Karpas-422 (cell line): ENCODE data around the gene ZNF19. TPM values are rescaled to one million over a fixed set of nuclear protein-coding genes. Genes with fewer than 3 reads are reported as not detected.

Source experiments
- DNase-seq: peaks from one replicate; pipeline ENCODE4 v3.0.0-alpha.2; 2015
- H2AFZ ChIP-seq: fragments of 200-600 bp; sonication (generic); 2 replicates; pipeline ENCODE4 v1.6.1; 2014; ENCODE audit warnings: antibody characterized with exemption, low read length, mixed read lengths
- H3K27ac ChIP-seq: fragments of 200-600 bp; sonication (generic); 2 replicates; pipeline ENCODE4 v1.5.1; 2014; ENCODE audit warnings: mild to moderate bottlenecking, low read length, moderate library complexity
- H3K27me3 ChIP-seq: fragments of 200-600 bp; sonication (generic); 2 replicates; pipeline ENCODE4 v1.6.1; 2014; ENCODE audit warnings: low read length, mixed read lengths
- H3K36me3 ChIP-seq: fragments of 200-600 bp; sonication (generic); 2 replicates; pipeline ENCODE4 v1.6.1; 2014; ENCODE audit warnings: low read length, mixed read lengths; ENCODE audit not compliant: insufficient read depth
- H3K4me1 ChIP-seq: fragments of 200-600 bp; sonication (generic); 2 replicates; pipeline ENCODE4 v1.6.1; 2014; ENCODE audit warnings: mild to moderate bottlenecking, low read length, mixed read lengths
- H3K4me2 ChIP-seq: fragments of 200-600 bp; sonication (generic); 2 replicates; pipeline ENCODE4 v1.6.1; 2014; ENCODE audit warnings: low read length, low read depth, mild to moderate bottlenecking; ENCODE audit not compliant: poor library complexity, severe bottlenecking
- H3K4me3 ChIP-seq: fragments of 200-600 bp; sonication (generic); 2 replicates; pipeline ENCODE4 v1.5.1; 2014; ENCODE audit warnings: mild to moderate bottlenecking, antibody characterized with exemption, low read length, mixed read lengths
- H3K79me2 ChIP-seq: fragments of 200-600 bp; sonication (generic); 2 replicates; pipeline ENCODE4 v1.6.1; 2014; ENCODE audit warnings: mild to moderate bottlenecking, low read length, mixed read lengths
- H3K9ac ChIP-seq: fragments of 200-600 bp; sonication (generic); 2 replicates; pipeline ENCODE4 v1.6.0; 2014; ENCODE audit warnings: low read length
- H3K9me2 ChIP-seq: fragments of 200-600 bp; sonication (generic), shearing (Covaris generic); replicated peaks from 2 replicates; pipeline ENCODE4 v1.6.0; 2014; ENCODE audit warnings: mild to moderate bottlenecking, low read length, moderate library complexity; ENCODE audit not compliant: insufficient read depth
- H3K9me3 ChIP-seq: fragments of 300-700, 200-600 bp; sonication (generic); 2 replicates; pipeline ENCODE4 v1.6.1; 2014; ENCODE audit warnings: low read length, mixed read lengths
- H4K20me1 ChIP-seq: fragments of 200-600 bp; sonication (generic); 2 replicates; pipeline ENCODE4 v1.6.1; 2014; ENCODE audit warnings: mild to moderate bottlenecking, antibody characterized with exemption, low read length, low read depth; ENCODE audit not compliant: insufficient read depth
- total RNA-seq: library from RNA; depleted of rRNA; stranded (reverse); fragments of >200 nt; shearing (Covaris generic); gene quantifications from 2 replicates; pipeline ENCODE4 v1.2.3, GENCODE V29; 2014; ENCODE audit warnings: low replicate concordance

The ZNF19 gene
- total RNA-seq, 1 experiment from 2014 or later = 6.6 TPM

- Histone ChIP-seq H4K20me1 (no peaks in the 10 kb centered on the region), H3K9me2 (no peaks in the 10 kb centered on the region), H3K4me3 (no peak overlapping the region), H3K4me1 (no peaks in the 10 kb centered on the region), H2AFZ (no peak overlapping the region), H3K4me2 (no peak overlapping the region), H3K9ac (no peak overlapping the region), H3K9me3 (peaks cover 48% of the 10 kb centered on the region), H3K27me3 (no peaks in the 10 kb centered on the region), H3K79me2 (no peaks in the 10 kb centered on the region), H3K36me3 (peaks cover 55% of the 10 kb centered on the region), H3K27ac (no peak overlapping the region)
- DNase-seq = no peak
These were observed 40.8 kb downstream of the ZNF19 start for GRCh38 chr16:71448274-71448866.

DNA sequence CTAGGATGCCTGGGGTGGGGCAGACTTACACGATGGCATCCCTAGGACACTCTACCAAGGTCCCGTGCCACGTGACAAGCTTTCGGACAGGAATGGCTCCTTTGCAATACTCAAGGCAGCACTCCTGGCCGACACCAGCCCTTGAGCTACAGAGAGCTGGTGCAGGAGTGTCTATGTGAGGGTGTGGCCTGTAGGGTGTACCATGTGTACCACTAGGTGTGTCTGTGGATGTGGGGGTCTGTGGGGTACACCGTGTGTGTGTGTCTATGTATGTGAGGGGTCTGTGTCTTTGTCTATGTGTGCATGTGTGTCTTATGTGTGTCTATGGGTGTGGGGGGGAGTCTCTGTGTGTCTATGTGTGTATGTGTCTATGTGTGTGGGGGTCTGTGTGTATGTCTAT, 45.4 kb downstream of the ZNF19 start:
- Histone ChIP-seq H3K4me1 (no peaks in the 10 kb centered on the region), H3K4me2 (no peak overlapping the region), H4K20me1 (no peaks in the 10 kb centered on the region), H3K36me3 (peaks cover 10% of the 10 kb centered on the region), H3K9me3 (peaks cover 20% of the 10 kb centered on the region), H2AFZ (no peak overlapping the region), H3K79me2 (no peaks in the 10 kb centered on the region), H3K9ac (no peak overlapping the region), H3K4me3 (no peak overlapping the region), H3K9me2 (no peaks in the 10 kb centered on the region), H3K27ac (no peak overlapping the region), H3K27me3 (no peaks in the 10 kb centered on the region)
- no peak for DNase-seq

- Histone ChIP-seq H3K9ac (no peak within 1 kb of the TSS), H3K9me2 (no peaks in the 10 kb centered on the region), H3K27ac (no peak within 1 kb of the TSS), H3K79me2 (no peaks in the 10 kb centered on the region), H3K4me1 (no peaks in the 10 kb centered on the region), H3K4me2 (no peak within 1 kb of the TSS), H3K9me3 (peaks cover 5% of the 10 kb centered on the region), H2AFZ (no peak within 1 kb of the TSS), H4K20me1 (no peaks in the 10 kb centered on the region), H3K27me3 (no peaks in the 10 kb centered on the region), H3K36me3 (no peaks in the 10 kb centered on the region), H3K4me3 (no peak within 1 kb of the TSS)
- no peak for DNase-seq
These were observed 47.1 kb downstream of the ZNF19 start, which contains the start of gene TLE7 for GRCh38 chr16:71442051-71442440. TSS of gene TLE7 (minus strand) at chr16:71442054. CDS start at chr16:71433324, 8,730 bp downstream.

DNA sequence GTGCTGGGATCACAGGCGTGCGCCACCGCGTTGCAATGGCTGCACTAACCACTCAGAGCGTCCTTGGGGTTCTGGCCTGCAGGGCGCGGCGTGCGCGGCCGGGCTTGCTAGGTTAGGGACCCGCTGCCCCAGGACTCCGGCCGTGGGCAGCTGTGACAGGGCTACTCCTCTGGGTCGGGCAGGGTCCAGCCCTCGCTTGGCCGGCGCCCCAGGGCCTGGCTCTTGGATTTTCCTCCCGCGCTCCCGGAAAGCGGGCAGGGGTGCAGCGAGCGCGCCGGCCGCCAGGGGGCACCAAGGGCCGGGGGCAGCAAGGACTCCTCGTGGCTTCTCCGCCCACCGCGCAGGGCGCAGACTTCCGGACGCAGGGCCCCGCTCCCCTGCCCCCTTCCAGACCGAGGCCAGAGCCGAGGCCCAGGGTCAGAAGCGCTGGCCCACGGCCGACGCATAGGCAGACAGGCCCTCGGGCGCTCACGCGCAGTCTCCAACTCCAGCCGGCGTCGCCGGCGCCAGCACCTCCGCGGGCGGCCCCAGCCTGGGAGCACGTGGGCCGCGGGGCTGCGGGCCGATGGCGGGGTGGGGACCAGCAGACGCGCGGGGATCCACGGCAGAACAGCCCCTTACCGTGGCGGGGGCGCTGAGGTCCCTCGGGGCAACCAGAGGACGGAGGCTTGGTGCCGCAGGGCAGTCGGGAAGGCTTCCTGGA, 47.6 kb downstream of the ZNF19 start:
- H3K36me3 ChIP-seq = no peaks in the 10 kb centered on the region
- DNase-seq = no peak

DNA sequence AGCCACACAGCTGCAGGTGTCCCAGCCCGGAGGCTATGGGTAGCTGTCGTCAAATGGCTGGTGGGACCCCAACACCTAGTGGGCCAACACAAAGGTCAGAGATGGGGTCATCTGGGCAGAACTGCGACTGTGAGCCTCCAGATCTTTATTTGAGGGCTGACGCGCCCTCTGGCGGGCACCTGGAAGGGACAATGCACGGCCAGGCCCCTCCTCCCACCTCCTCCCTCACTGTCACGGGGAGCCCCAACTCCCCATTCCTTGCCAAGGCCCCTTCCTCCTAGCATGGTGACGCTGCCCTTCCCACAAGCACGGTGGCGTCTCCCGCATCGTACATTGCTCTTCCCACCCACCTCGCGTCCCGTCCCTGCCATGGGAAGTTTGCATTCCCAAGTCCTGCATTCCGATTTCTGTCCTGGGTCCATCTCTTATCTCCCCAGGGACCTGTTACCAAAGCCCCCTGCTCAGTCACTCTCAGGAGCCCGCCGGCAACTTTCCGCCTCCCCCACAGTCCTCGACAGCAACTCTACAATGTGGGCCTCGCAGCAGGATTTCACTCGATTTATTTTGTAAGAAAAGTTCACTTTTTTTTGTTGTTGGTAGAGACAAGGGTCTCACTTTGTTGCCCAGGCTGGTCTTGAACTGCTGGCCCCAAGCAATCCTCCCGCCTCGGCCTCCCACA, 48.3 kb downstream of the ZNF19 start:
- no peaks in the 10 kb centered on the region for H3K79me2 ChIP-seq
- H3K9me3 ChIP-seq = no peaks in the 10 kb centered on the region
- no peak overlapping the region for H3K4me2 ChIP-seq
- H3K9me2 ChIP-seq = no peaks in the 10 kb centered on the region
- no peaks in the 10 kb centered on the region for H4K20me1 ChIP-seq
- H3K4me3 ChIP-seq = no peak overlapping the region
- H3K4me1 ChIP-seq = no peaks in the 10 kb centered on the region
- H3K27ac ChIP-seq = no peak overlapping the region
- DNase-seq = peak; percentile 67
- H3K27me3 ChIP-seq = no peaks in the 10 kb centered on the region
- no peak overlapping the region for H2AFZ ChIP-seq
- no peak overlapping the region for H3K9ac ChIP-seq
- no peaks in the 10 kb centered on the region for H3K36me3 ChIP-seq

More for the DNA sequence above, 47.6 kb downstream of the ZNF19 start:
- Histone ChIP-seq H3K9me2 (no peaks in the 10 kb centered on the region), H3K27me3 (no peaks in the 10 kb centered on the region), H3K27ac (no peak overlapping the region), H4K20me1 (no peaks in the 10 kb centered on the region), H3K4me3 (no peak overlapping the region), H2AFZ (no peak overlapping the region), H3K4me2 (no peak overlapping the region), H3K79me2 (no peaks in the 10 kb centered on the region), H3K9me3 (no peaks in the 10 kb centered on the region; the same call in 1 of the 2 replicates), H3K9ac (no peak overlapping the region), H3K4me1 (no peaks in the 10 kb centered on the region)

DNA sequence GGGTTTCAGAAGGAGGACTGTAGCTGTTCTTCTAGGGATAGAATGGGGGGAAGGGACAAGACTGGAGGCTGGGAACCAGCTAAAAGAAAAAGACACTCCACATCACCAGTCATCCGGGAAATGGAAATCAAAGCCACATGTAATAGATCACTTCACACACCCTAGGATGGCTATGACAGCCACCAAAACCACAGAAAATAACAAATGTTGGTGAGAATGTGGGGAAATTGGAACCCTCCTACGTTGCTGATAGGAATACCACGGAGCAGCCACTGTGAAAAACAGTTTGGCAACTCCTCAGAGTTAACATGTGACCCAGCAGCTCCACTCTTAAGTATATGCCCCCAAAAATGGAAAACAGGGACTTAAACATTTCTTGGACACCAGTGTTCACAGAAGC, 49.6 kb downstream of the ZNF19 start:
- Histone ChIP-seq H3K36me3 (no peaks in the 10 kb centered on the region), H3K27me3 (no peaks in the 10 kb centered on the region), H3K4me2 (no peak overlapping the region), H3K9ac (no peak overlapping the region), H3K4me1 (no peaks in the 10 kb centered on the region), H2AFZ (no peak overlapping the region), H3K79me2 (no peaks in the 10 kb centered on the region), H3K27ac (no peak overlapping the region), H3K4me3 (no peak overlapping the region), H3K9me3 (no peaks in the 10 kb centered on the region), H3K9me2 (no peaks in the 10 kb centered on the region), H4K20me1 (no peaks in the 10 kb centered on the region)
- no peak for DNase-seq

- H3K9me2 ChIP-seq = no peaks in the 10 kb centered on the region
These were observed 52.7 kb downstream of the ZNF19 start for GRCh38 chr16:71436473-71436872.

GRCh38 chr16:71432906-71433305, 56.2 kb downstream of the ZNF19 start:
- Histone ChIP-seq H3K4me2 (no peak overlapping the region), H2AFZ (no peak overlapping the region), H4K20me1 (no peaks in the 10 kb centered on the region), H3K9me3 (no peaks in the 10 kb centered on the region), H3K4me3 (no peak overlapping the region), H3K4me1 (no peaks in the 10 kb centered on the region), H3K79me2 (no peaks in the 10 kb centered on the region), H3K36me3 (no peaks in the 10 kb centered on the region), H3K9me2 (no peaks in the 10 kb centered on the region), H3K27ac (no peak overlapping the region), H3K9ac (no peak overlapping the region), H3K27me3 (no peaks in the 10 kb centered on the region; the same call in 1 of the 2 replicates)
- no peak for DNase-seq

More at GRCh38 chr16:71436473-71436872, 52.7 kb downstream of the ZNF19 start:
- Histone ChIP-seq H3K4me2 (no peak overlapping the region), H4K20me1 (no peaks in the 10 kb centered on the region), H3K27ac (no peak overlapping the region), H3K4me3 (no peak overlapping the region), H3K79me2 (no peaks in the 10 kb centered on the region), H3K4me1 (no peaks in the 10 kb centered on the region), H3K9me3 (no peaks in the 10 kb centered on the region), H3K9ac (no peak overlapping the region), H3K27me3 (no peaks in the 10 kb centered on the region), H2AFZ (no peak overlapping the region), H3K36me3 (no peaks in the 10 kb centered on the region)
- no peak for DNase-seq
